Posterior vena cava (tissue), 2 donors: Measurements from ENCODE around the gene PDE6B. TPM values are rescaled to one million over a fixed set of nuclear protein-coding genes. Genes with fewer than 3 reads are reported as not detected.
A peak's percentile ranks its signal among the peaks of the same experiment; 100 is the strongest.

Source experiments
- DNase-seq: peaks from one replicate; pipeline ENCODE4 v3.0.0-alpha.2; 2020; ENCODE audit warnings: low spot score
- intact Hi-C, 2 donors: fragments of 100-400 bp; cut with DNase I; formaldehyde crosslinking; loops; one replicate each; pipeline versions ENCODE4 v1.14.1 to v1.14.2; 2022 to 2023
- total RNA-seq, 2 donors: library from RNA; stranded (reverse); fragmentation: NEBNext Ultra II Directional; extraction: Animal tissue kit (Norgen Biotek cat#: 25700); gene quantifications; one replicate each; pipeline ENCODE4 v1.2.1, GENCODE V29; 2021
- donor health status: DM: yes; HTN: yes; CAD: no.
- donor health status: DM: yes; HTN: yes; CAD: no.

The PDE6B gene
- total RNA-seq, 2 donors from 2014 or later = 1.4 to 3.7 TPM

- intact Hi-C loops = no loop called here
Observed at GRCh38 chr4:598925-599324, 26.4 kb upstream of the PDE6B start.

GRCh38 chr4:600166-600565 is 25.2 kb upstream of the PDE6B start:
- intact Hi-C loops = no loop called here
- no peak for DNase-seq

More at GRCh38 chr4:598925-599324, 26.4 kb upstream of the PDE6B start:
- DNase-seq = no peak

GRCh38 chr4:600850-601515 is 24.4 kb upstream of the PDE6B start:
- intact Hi-C loops = no loop called here
- no peak for DNase-seq

- intact Hi-C loops = no loop called here
- DNase-seq = peak; percentile 57
Observed at GRCh38 chr4:601612-602558, 23.5 kb upstream of the PDE6B start.

GRCh38 chr4:602559-602942 is 22.8 kb upstream of the PDE6B start:
- intact Hi-C loops = no loop called here
- peak; percentile 72 for DNase-seq

- intact Hi-C loops = no loop called here
- no peak for DNase-seq
Observed at GRCh38 chr4:604131-604530, 21.2 kb upstream of the PDE6B start.

GRCh38 chr4:605702-606425 is 19.5 kb upstream of the PDE6B start:
- intact Hi-C loops = no loop called here
- no peak for DNase-seq

GRCh38 chr4:608236-608635 is 17.1 kb upstream of the PDE6B start:
- intact Hi-C loops = no loop called here
- DNase-seq = peak; percentile 47

GRCh38 chr4:609400-610050 is 15.8 kb upstream of the PDE6B start:
- peak; percentile 71 for DNase-seq
- intact Hi-C loops = loop anchor here in 1 of 2 donors (5.0 kb wide), 1 partner anchor 1383 kb away; no protein-coding TSS in a partner anchor

GRCh38 chr4:610411-611261 is 14.7 kb upstream of the PDE6B start:
- DNase-seq = peak; percentile 57
- intact Hi-C loops = loop anchor here in 1 of 2 donors (5.0 kb wide), 1 partner anchor 1382 kb away; no protein-coding TSS in a partner anchor

GRCh38 chr4:612052-612748 is 13.2 kb upstream of the PDE6B start:
- intact Hi-C loops = loop anchor here in 1 of 2 donors (5.0 kb wide), 1 partner anchor 1380 kb away; no protein-coding TSS in a partner anchor
- peak; percentile 53 for DNase-seq

- DNase-seq = peak; percentile 73
- intact Hi-C loops = loop anchor here in 1 of 2 donors (5.0 kb wide), 1 partner anchor 1380 kb away; no protein-coding TSS in a partner anchor
Observed at GRCh38 chr4:612749-613125, 12.6 kb upstream of the PDE6B start.

GRCh38 chr4:613126-613525 is 12.2 kb upstream of the PDE6B start:
- intact Hi-C loops = loop anchor here in 1 of 2 donors (5.0 kb wide), 1 partner anchor 1379 kb away; no protein-coding TSS in a partner anchor
- peak; percentile 64 for DNase-seq

- intact Hi-C loops = no loop called here
- DNase-seq = no peak
Observed at GRCh38 chr4:616091-616490, 9.3 kb upstream of the PDE6B start.

- DNase-seq = peak; percentile 47
- intact Hi-C loops = no loop called here
Observed at GRCh38 chr4:616911-617643, 8.3 kb upstream of the PDE6B start.

- peak; percentile 32 for DNase-seq
Observed at GRCh38 chr4:617644-618641, 7.4 kb upstream of the PDE6B start.

More at GRCh38 chr4:617644-618641, 7.4 kb upstream of the PDE6B start:
- intact Hi-C loops = no loop called here
